LNCaP clone FGC (cell line): ENCODE data around the gene RASGRP3.
A peak's percentile ranks its signal among the peaks of the same experiment; 100 is the strongest.

Source experiments
- DNase-seq: peaks from one replicate; pipeline ENCODE4 v3.0.0-alpha.2; 2011; ENCODE audit warnings: low read depth
- H3K4me3 ChIP-seq: 2 replicates; pipeline ENCODE4 v1.5.1; 2011; ENCODE audit warnings: mild to moderate bottlenecking, low read depth, low read length, control low read depth
- CTCF ChIP-seq: IDR thresholded peaks from 2 replicates; pipeline ENCODE4 v1.5.1; 2012; ENCODE audit warnings: mild to moderate bottlenecking; ENCODE audit not compliant: control insufficient read depth, insufficient read depth; ENCODE audit errors: extremely low read depth

Gene RASGRP3

GRCh38 chr2:33518929-33519328 lies 42.5 kb downstream of the RASGRP3 start:
- no peak overlapping the region for H3K4me3 ChIP-seq
- no peak for TF ChIP-seq CTCF
- no peak for DNase-seq

GRCh38 chr2:33521791-33522281 lies 45.4 kb downstream of the RASGRP3 start:
- no peak overlapping the region for H3K4me3 ChIP-seq
- TF ChIP-seq CTCF = no peak
- peak; percentile 11 for DNase-seq

GRCh38 chr2:33522576-33522975 lies 46.1 kb downstream of the RASGRP3 start:
- no peak for TF ChIP-seq CTCF
- H3K4me3 ChIP-seq = no peak overlapping the region
- DNase-seq = no peak

- no peak overlapping the region for H3K4me3 ChIP-seq
- DNase-seq = no peak
- TF ChIP-seq CTCF = no peak
Measured at GRCh38 chr2:33525666-33526065, 49.2 kb downstream of the RASGRP3 start.

- TF ChIP-seq CTCF = no peak
- no peak overlapping the region for H3K4me3 ChIP-seq
- no peak for DNase-seq
Measured at GRCh38 chr2:33526132-33526531, 49.7 kb downstream of the RASGRP3 start.

- H3K4me3 ChIP-seq = no peak overlapping the region
- no peak for TF ChIP-seq CTCF
- DNase-seq = no peak
Measured at GRCh38 chr2:33526921-33527320, 50.5 kb downstream of the RASGRP3 start.

- DNase-seq = no peak
- no peak for TF ChIP-seq CTCF
- H3K4me3 ChIP-seq = no peak overlapping the region
Measured at GRCh38 chr2:33528441-33528950, 52.0 kb downstream of the RASGRP3 start.
